GM23248 (cell line): ENCODE measurements around the gene GNRHR. TPM values are rescaled to one million over a fixed set of nuclear protein-coding genes. Genes with fewer than 3 reads are reported as not detected.
"Not testable (repeated sequence)": the region's sequence is repeated elsewhere in the genome, so short reads cannot be mapped to it uniquely, and the experiment has no call there.

Source experiments
- DNase-seq: peaks from one replicate; pipeline ENCODE4 v3.0.0-alpha.2; 2015
- H2AFZ ChIP-seq: fragments of 200-600 bp; sonication (generic); 2 replicates; pipeline ENCODE4 v1.6.1; 2016; ENCODE audit warnings: antibody characterized with exemption
- H3F3A ChIP-seq: fragments of 200-600 bp; sonication (generic); 2 replicates; pipeline ENCODE4 v1.6.1; 2016; ENCODE audit warnings: mild to moderate bottlenecking, antibody characterized with exemption, mixed run types; ENCODE audit not compliant: insufficient read depth
- H3K27ac ChIP-seq: fragments of 200-600 bp; sonication (generic); 2 replicates; pipeline ENCODE4 v1.5.1; 2016; ENCODE audit warnings: mild to moderate bottlenecking
- H3K27me3 ChIP-seq: fragments of 200-600 bp; sonication (generic); replicated peaks from 2 replicates; pipeline ENCODE4 v1.6.1; 2016; ENCODE audit warnings: mild to moderate bottlenecking; ENCODE audit not compliant: insufficient read depth
- H3K36me3 ChIP-seq: fragments of 200-600 bp; sonication (generic); 2 replicates; pipeline ENCODE4 v1.6.1; 2016; ENCODE audit warnings: low read depth, mild to moderate bottlenecking
- H3K4me1 ChIP-seq: fragments of 200-600 bp; sonication (generic); 2 replicates; pipeline ENCODE4 v1.6.1; 2016; ENCODE audit warnings: mild to moderate bottlenecking; ENCODE audit not compliant: insufficient read depth
- H3K4me2 ChIP-seq: fragments of 200-600 bp; sonication (generic); one replicate; pipeline ENCODE4 v1.6.1; 2016; ENCODE audit warnings: mild to moderate bottlenecking; ENCODE audit not compliant: unreplicated experiment
- H3K4me3 ChIP-seq: fragments of 200-600 bp; sonication (generic); 2 replicates; pipeline ENCODE4 v1.5.1; 2016; ENCODE audit warnings: mild to moderate bottlenecking
- H3K79me2 ChIP-seq: fragments of 200-600 bp; sonication (generic); 2 replicates; pipeline ENCODE4 v1.6.1; 2016; ENCODE audit warnings: mild to moderate bottlenecking; ENCODE audit not compliant: insufficient read depth
- H3K9ac ChIP-seq: fragments of 200-600 bp; sonication (generic); 2 replicates; pipeline ENCODE4 v1.6.1; 2016; ENCODE audit warnings: mild to moderate bottlenecking
- H3K9me2 ChIP-seq: fragments of 200-600 bp; sonication (generic); 2 replicates; pipeline ENCODE4 v1.6.1; 2016; ENCODE audit warnings: mixed run types, mild to moderate bottlenecking, moderate library complexity; ENCODE audit not compliant: insufficient read depth
- H3K9me3 ChIP-seq: fragments of 200-600 bp; sonication (generic); one replicate; pipeline ENCODE4 v1.6.1; 2017; ENCODE audit warnings: low read depth
- H4K20me1 ChIP-seq: fragments of 200-600 bp; sonication (generic); 2 replicates; pipeline ENCODE4 v1.6.0; 2016; ENCODE audit not compliant: insufficient read depth
- EZH2 ChIP-seq: fragments of 200-600 bp; sonication (generic); IDR thresholded peaks from 2 replicates; pipeline ENCODE4 v1.6.1; 2018; ENCODE audit warnings: antibody characterized with exemption, mild to moderate bottlenecking; ENCODE audit not compliant: insufficient read depth, poor library complexity, severe bottlenecking
- EZH2phosphoT487 ChIP-seq: fragments of 200-600 bp; sonication (generic); IDR thresholded peaks from 2 replicates; pipeline ENCODE4 v1.6.1; 2018; ENCODE audit warnings: antibody characterized with exemption, moderate library complexity, mild to moderate bottlenecking, low read depth; ENCODE audit not compliant: insufficient read depth
- WGBS, 2 experiments: methylation state at CpG; one replicate each; pipeline ENCODE4 v1.1.6; 2015 to 2017; ENCODE audit warnings: low lambda C conversion rate in 2 of 2, low coverage in 1 of 2; ENCODE audit errors: missing lambda C conversion rate in 2 of 2; 5-methylcytosine and 5-hydroxymethylcytosine counted together
- in situ Hi-C: fragments of 300-500 bp; cut with MboI; formaldehyde crosslinking; loops from 2 replicates; pipeline ENCODE4 v1.15.0; 2020
- polyA plus RNA-seq: library from polyadenylated mRNA; unstranded; fragments of >200 nt; fragmentation: Nextera tagmentation; extraction: Ambion mirVana; gene quantifications from 2 replicates; pipeline ENCODE4 v1.2.1, GENCODE V29; 2016
- total RNA-seq: library from RNA; depleted of rRNA; stranded (reverse); fragments of >200 nt; shearing (Covaris generic); gene quantifications from 2 replicates; pipeline ENCODE4 v1.2.3, GENCODE V29; 2014

GNRHR gene
- total and polyA plus RNA-seq, 2 experiments from 2014 or later, result 0.08 TPM; not detected in 1

DNA sequence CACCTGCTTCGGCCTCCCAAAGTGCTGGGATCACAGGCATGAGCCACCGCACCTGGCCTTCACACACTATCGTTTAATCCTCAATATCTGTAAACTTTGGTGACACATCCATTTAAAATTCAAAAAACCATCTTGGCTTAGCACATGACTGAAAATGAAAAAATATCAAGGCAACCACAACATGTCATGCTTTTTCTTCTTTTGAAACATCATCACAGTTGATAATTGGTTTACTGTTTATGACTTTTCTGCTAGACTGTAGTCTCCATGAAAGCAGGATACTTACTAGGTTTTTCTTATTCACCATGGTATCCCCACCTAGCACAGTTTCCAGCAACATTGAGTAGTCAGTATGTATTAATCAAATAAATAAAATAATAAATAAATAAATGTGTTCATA is 11.0 kb downstream of the GNRHR start:
- no peak for DNase-seq
- no peak overlapping the region for H2AFZ ChIP-seq
- no peaks in the 10 kb centered on the region for H3K9me3 ChIP-seq
- no peaks in the 10 kb centered on the region for H4K20me1 ChIP-seq
- H3K9ac ChIP-seq, result no peak overlapping the region
- no peaks in the 10 kb centered on the region for H3K9me2 ChIP-seq
- no peak overlapping the region for H3K4me2 ChIP-seq
- no peaks in the 10 kb centered on the region for H3K27me3 ChIP-seq
- 95 to 97% methylated on average over 3 of the region's 3 CpGs for WGBS, 2 experiments
- no peak overlapping the region for H3K27ac ChIP-seq
- TF ChIP-seq EZH2phosphoT487 (no peak), EZH2 (no peak)
- in situ Hi-C loops, result no loop called here
- H3K4me1 ChIP-seq, result peaks cover 17% of the 10 kb centered on the region
- no peaks in the 10 kb centered on the region for H3K36me3 ChIP-seq
- H3F3A ChIP-seq, result peaks cover 20% of the 10 kb centered on the region; the same call in 1 of the 2 replicates
- H3K4me3 ChIP-seq, result no peak overlapping the region
- H3K79me2 ChIP-seq, result no peaks in the 10 kb centered on the region

GRCh38 chr4:67736262-67736661 is 17.9 kb downstream of the GNRHR start:
- H3F3A ChIP-seq, result no peaks in the 10 kb centered on the region
- no peaks in the 10 kb centered on the region for H3K27me3 ChIP-seq
- no peak overlapping the region for H3K27ac ChIP-seq
- H3K36me3 ChIP-seq, result no peaks in the 10 kb centered on the region
- in situ Hi-C loops, result no loop called here
- no peak overlapping the region for H3K9ac ChIP-seq
- WGBS, 2 experiments, result 96 to 100% methylated on average over 1 of the region's 1 CpG
- no peak overlapping the region for H2AFZ ChIP-seq
- H3K9me2 ChIP-seq, result no peaks in the 10 kb centered on the region
- no peaks in the 10 kb centered on the region for H3K79me2 ChIP-seq
- no peak for TF ChIP-seq EZH2
- TF ChIP-seq EZH2phosphoT487, result no peak
- H4K20me1 ChIP-seq, result no peaks in the 10 kb centered on the region
- no peaks in the 10 kb centered on the region for H3K9me3 ChIP-seq
- DNase-seq, result no peak
- H3K4me2 ChIP-seq, result no peak overlapping the region
- no peaks in the 10 kb centered on the region for H3K4me1 ChIP-seq
- H3K4me3 ChIP-seq, result no peak overlapping the region

DNA sequence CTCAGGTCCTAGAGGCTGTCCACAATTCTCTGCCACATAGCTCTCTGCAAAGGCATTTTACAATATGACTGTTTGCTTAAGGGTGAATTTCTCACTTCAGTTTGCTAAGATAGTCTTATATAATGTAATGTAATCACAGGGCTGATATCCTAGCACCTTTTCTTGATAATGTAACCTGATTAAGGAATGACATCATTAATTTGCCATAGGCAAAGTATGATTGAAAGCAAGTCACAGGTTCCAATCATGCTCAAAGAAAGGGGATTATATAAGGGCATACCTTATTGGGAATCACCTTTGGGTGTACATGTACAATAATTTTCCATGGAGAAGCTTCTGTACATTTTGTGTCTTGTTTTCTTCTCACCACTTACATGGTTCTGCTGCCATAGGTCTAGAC is 18.9 kb downstream of the GNRHR start:
- Histone ChIP-seq H3K9me2 (no peaks in the 10 kb centered on the region), H3K79me2 (no peaks in the 10 kb centered on the region), H3K36me3 (no peaks in the 10 kb centered on the region), H3K27ac (no peak overlapping the region), H4K20me1 (no peaks in the 10 kb centered on the region), H3K9me3 (no peaks in the 10 kb centered on the region), H3K27me3 (no peaks in the 10 kb centered on the region), H3K9ac (no peak overlapping the region), H3K4me2 (no peak overlapping the region), H3F3A (no peaks in the 10 kb centered on the region), H3K4me1 (no peaks in the 10 kb centered on the region), H3K4me3 (no peak overlapping the region), H2AFZ (no peak overlapping the region)
- in situ Hi-C loops, result no loop called here
- no peak for DNase-seq
- no peak for TF ChIP-seq EZH2phosphoT487
- TF ChIP-seq EZH2, result no peak

DNA sequence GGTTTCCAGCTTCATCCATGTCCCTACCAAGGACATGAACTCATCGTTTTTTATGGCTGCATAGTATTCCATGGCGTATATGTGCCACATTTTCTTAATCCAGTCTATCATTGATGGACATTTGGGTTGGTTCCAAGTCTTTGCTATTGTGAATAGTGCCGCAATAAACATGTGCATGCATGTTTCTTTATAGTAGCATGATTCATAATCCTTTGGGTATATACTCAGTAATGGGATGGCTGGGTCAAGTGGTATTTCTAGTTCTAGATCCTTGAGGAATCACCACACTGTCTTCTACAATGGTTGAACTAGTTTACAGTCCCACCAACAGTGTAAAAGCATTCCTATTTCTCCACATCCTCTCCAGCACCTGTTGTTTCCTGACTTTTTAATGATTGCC is 23.7 kb downstream of the GNRHR start:
- H4K20me1 ChIP-seq, H3K9me2 ChIP-seq, H3K9ac ChIP-seq, H3K4me2 ChIP-seq, H3K27ac ChIP-seq, DNase-seq, H3K9me3 ChIP-seq, H3K27me3 ChIP-seq, H2AFZ ChIP-seq, in situ Hi-C loops, H3K36me3 ChIP-seq, H3K79me2 ChIP-seq, H3K4me3 ChIP-seq: not testable (repeated sequence)
- WGBS, 2 experiments, result 78 to 79% methylated on average over 3 of the region's 3 CpGs
- peaks cover 22% of the 10 kb centered on the region for H3F3A ChIP-seq
- peaks cover 23% of the 10 kb centered on the region for H3K4me1 ChIP-seq

GRCh38 chr4:67727124-67727850 is 26.9 kb downstream of the GNRHR start:
- H3K36me3 ChIP-seq, result no peaks in the 10 kb centered on the region
- H3K4me3 ChIP-seq, result peak overlapping the region; percentile 54
- H3K9me2 ChIP-seq, result no peaks in the 10 kb centered on the region
- in situ Hi-C loops, result no loop called here
- H3K27me3 ChIP-seq, result no peaks in the 10 kb centered on the region
- WGBS, 2 experiments, result 3 to 8% methylated on average over 4 of the region's 4 CpGs
- H3F3A ChIP-seq, result peaks cover 28% of the 10 kb centered on the region
- H3K9me3 ChIP-seq, result no peaks in the 10 kb centered on the region
- peak overlapping the region; percentile 19 for H2AFZ ChIP-seq
- H3K27ac ChIP-seq, result peak overlapping the region; percentile 81
- H3K9ac ChIP-seq, result peak overlapping the region; percentile 39
- peaks cover 27% of the 10 kb centered on the region for H3K4me1 ChIP-seq
- TF ChIP-seq EZH2 (no peak), EZH2phosphoT487 (no peak)
- H3K4me2 ChIP-seq, result peak overlapping the region; percentile 31
- no peaks in the 10 kb centered on the region for H4K20me1 ChIP-seq
- DNase-seq, result peak; percentile 81
- no peaks in the 10 kb centered on the region for H3K79me2 ChIP-seq
